Endothelial cell of umbilical vein (primary cell): ENCODE results near the gene LCNL1.

Source experiments
- EZH2 ChIP-seq: IDR thresholded peaks from 2 replicates; pipeline ENCODE4 v1.6.1; 2012; ENCODE audit warnings: borderline replicate concordance, low read depth, mild to moderate bottlenecking, moderate library complexity, low read length, inconsistent platforms; ENCODE audit not compliant: severe bottlenecking
- GATA2 ChIP-seq: IDR thresholded peaks from 2 replicates; pipeline ENCODE4 v1.7.0; 2011; ENCODE audit warnings: low read depth, mild to moderate bottlenecking, moderate library complexity, mixed read lengths, low read length; ENCODE audit not compliant: insufficient read length, insufficient read depth
- JUN ChIP-seq: IDR thresholded peaks from 2 replicates; pipeline ENCODE4 v1.6.1; 2011; ENCODE audit warnings: borderline replicate concordance, low read depth; ENCODE audit not compliant: insufficient read length, insufficient read depth
- MYC ChIP-seq: IDR thresholded peaks from one replicate; pipeline ENCODE4 v1.6.1; 2011; ENCODE audit warnings: mild to moderate bottlenecking, low read depth, low read length
- POLR2A ChIP-seq: IDR thresholded peaks from 2 replicates; pipeline ENCODE4 v1.6.1; 2012; ENCODE audit warnings: low read depth, mild to moderate bottlenecking, control low read depth, low read length
- POLR2AphosphoS5 ChIP-seq: IDR thresholded peaks from 2 replicates; pipeline ENCODE4 v1.6.1; 2012; ENCODE audit warnings: low read depth, mild to moderate bottlenecking, control low read depth, low read length, moderate library complexity; ENCODE audit not compliant: insufficient read depth
- TF ChIP-seq, protein P1 (sequence below), 2 donors: IDR thresholded peaks; 1 replicate in 1 of 2; 2 replicates in 1 of 2; pipeline ENCODE4 v1.5.1; 2011; ENCODE audit warnings: low read length in 2 of 2, mild to moderate bottlenecking in 2 of 2, moderate library complexity in 2 of 2, control low read depth in 1 of 2, inconsistent platforms in 1 of 2, low read depth in 1 of 2; ENCODE audit not compliant: insufficient read depth in 1 of 2; ENCODE audit errors: extremely low read depth in 1 of 2

- TF ChIP-seq, protein P1, sequence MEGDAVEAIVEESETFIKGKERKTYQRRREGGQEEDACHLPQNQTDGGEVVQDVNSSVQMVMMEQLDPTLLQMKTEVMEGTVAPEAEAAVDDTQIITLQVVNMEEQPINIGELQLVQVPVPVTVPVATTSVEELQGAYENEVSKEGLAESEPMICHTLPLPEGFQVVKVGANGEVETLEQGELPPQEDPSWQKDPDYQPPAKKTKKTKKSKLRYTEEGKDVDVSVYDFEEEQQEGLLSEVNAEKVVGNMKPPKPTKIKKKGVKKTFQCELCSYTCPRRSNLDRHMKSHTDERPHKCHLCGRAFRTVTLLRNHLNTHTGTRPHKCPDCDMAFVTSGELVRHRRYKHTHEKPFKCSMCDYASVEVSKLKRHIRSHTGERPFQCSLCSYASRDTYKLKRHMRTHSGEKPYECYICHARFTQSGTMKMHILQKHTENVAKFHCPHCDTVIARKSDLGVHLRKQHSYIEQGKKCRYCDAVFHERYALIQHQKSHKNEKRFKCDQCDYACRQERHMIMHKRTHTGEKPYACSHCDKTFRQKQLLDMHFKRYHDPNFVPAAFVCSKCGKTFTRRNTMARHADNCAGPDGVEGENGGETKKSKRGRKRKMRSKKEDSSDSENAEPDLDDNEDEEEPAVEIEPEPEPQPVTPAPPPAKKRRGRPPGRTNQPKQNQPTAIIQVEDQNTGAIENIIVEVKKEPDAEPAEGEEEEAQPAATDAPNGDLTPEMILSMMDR (IDR thresholded peaks at IDR 0.05; ENCODE audit: extremely low read depth in 1 of 2, insufficient read depth in 1 of 2, low read depth in 1 of 2, low read length in 2 of 2) = no peak
- TF ChIP-seq POLR2A (no peak), POLR2AphosphoS5 (no peak), JUN (no peak), EZH2 (no peak), MYC (no peak), GATA2 (no peak)
Measured at GRCh38 chr9:137009938-137010732, 27.3 kb downstream of the LCNL1 start.
